Small intestine (tissue), 7 donors: ENCODE data around the gene HRH2. TPM values are rescaled to one million over a fixed set of nuclear protein-coding genes. Genes with fewer than 3 reads are reported as not detected.

Experiments
- DNase-seq, 2 donors: peaks; one replicate each; pipeline versions ENCODE4 v3.0.0 to v3.0.0-alpha.2; 2013
- FAIRE-seq: peaks from 2 replicates; lab custom pipeline; 2012; peaks lifted over from hg19 to GRCh38; lab: Jason Lieb, UNC
- H3K27ac ChIP-seq, 3 donors: one replicate each; pipeline ENCODE4 v1.5.1; 2013; ENCODE audit warnings: low read length in 2 of 3, mild to moderate bottlenecking in 2 of 3, control low read depth in 1 of 3, inconsistent platforms in 1 of 3, low read depth in 1 of 3, moderate library complexity in 1 of 3
- H3K27me3 ChIP-seq, 3 donors: one replicate each; pipeline ENCODE4 v1.6.1; 2013; ENCODE audit warnings: low read length in 3 of 3, inconsistent platforms in 1 of 3; ENCODE audit not compliant: control insufficient read depth in 3 of 3, insufficient read depth in 3 of 3
- H3K36me3 ChIP-seq, 3 donors: one replicate each; pipeline ENCODE4 v1.6.1; 2013; ENCODE audit warnings: low read length in 3 of 3, inconsistent platforms in 1 of 3, low read depth in 1 of 3, mild to moderate bottlenecking in 1 of 3, moderate library complexity in 1 of 3; ENCODE audit not compliant: control insufficient read depth in 3 of 3, insufficient read depth in 2 of 3
- H3K4me1 ChIP-seq, 3 donors: one replicate each; pipeline ENCODE4 v1.6.1; 2013; ENCODE audit warnings: low read length in 2 of 3, inconsistent platforms in 1 of 3, low read depth in 1 of 3, mild to moderate bottlenecking in 1 of 3, moderate library complexity in 1 of 3; ENCODE audit not compliant: control insufficient read depth in 3 of 3, insufficient read depth in 2 of 3
- H3K4me3 ChIP-seq, 3 donors: one replicate each; pipeline ENCODE4 v1.5.1; 2013; ENCODE audit warnings: low read length in 3 of 3, control low read depth in 1 of 3, inconsistent platforms in 1 of 3, low read depth in 1 of 3, mild to moderate bottlenecking in 1 of 3, moderate library complexity in 1 of 3
- H3K9me3 ChIP-seq, 2 donors: one replicate each; pipeline ENCODE4 v1.6.1; 2013; ENCODE audit warnings: low read depth in 1 of 2, low read length in 1 of 2; ENCODE audit not compliant: control insufficient read depth in 2 of 2, insufficient read depth in 1 of 2
- WGBS, 3 donors: extraction: QIAGEN DNeasy Blood & Tissue Kit; methylation state at CpG; one replicate each; pipeline ENCODE4 v1.1.7; 2013; 5-methylcytosine and 5-hydroxymethylcytosine counted together
- polyA plus RNA-seq, 4 donors: library from polyadenylated mRNA; stranded (reverse) in 3 of 4; unstranded in 1 of 4; fragments of 200-250 nt in 3 of 4; fragments of 120-200 nt in 1 of 4; gene quantifications; one replicate each; pipeline versions ENCODE4 v1.2.1 to v1.2.3, GENCODE V29; 2013
- donor health status: healthy with polysubstance abuse.
- donor health status: control.
- donor health status: control.
- donor health status: Bipolar disorder and iron deficiency.
- donor health status: healthy.

Gene HRH2
- polyA plus RNA-seq, 4 donors = 3.3 to 7.2 (median 6.4) TPM

GRCh38 chr5:175738602-175739133, 80.8 kb downstream of the HRH2 start:
- no peak overlapping the region for H3K4me3 ChIP-seq
- no peak overlapping the region for H3K27ac ChIP-seq
- no peak for FAIRE-seq
- no peaks in the 10 kb centered on the region for H3K4me1 ChIP-seq
- WGBS, 3 donors = 61 to 79% (median 62%) methylated on average over 14 of the region's 14 CpGs
- H3K27me3 ChIP-seq = peaks cover 0 to 2% (median 0%) of the 10 kb centered on the region in 3 donors
- no peaks in the 10 kb centered on the region for H3K9me3 ChIP-seq
- no peaks in the 10 kb centered on the region for H3K36me3 ChIP-seq
- no peak for DNase-seq

GRCh38 chr5:175740014-175740413, 82.1 kb downstream of the HRH2 start:
- DNase-seq (no peak), FAIRE-seq (no peak)
- Histone ChIP-seq H3K9me3 (no peaks in the 10 kb centered on the region), H3K27me3 (no peaks in the 10 kb centered on the region), H3K4me1 (no peaks in the 10 kb centered on the region), H3K4me3 (no peak overlapping the region), H3K27ac (no peak overlapping the region), H3K36me3 (no peaks in the 10 kb centered on the region)
- 82 to 91% (median 86%) methylated on average over 5 of the region's 5 CpGs for WGBS, 3 donors

GRCh38 chr5:175741556-175741955, 83.7 kb downstream of the HRH2 start:
- no peaks in the 10 kb centered on the region for H3K4me1 ChIP-seq
- H3K36me3 ChIP-seq = no peaks in the 10 kb centered on the region
- FAIRE-seq (no peak), DNase-seq (no peak)
- H3K9me3 ChIP-seq = no peaks in the 10 kb centered on the region
- H3K27me3 ChIP-seq = no peaks in the 10 kb centered on the region
- WGBS, 3 donors = 39 to 48% (median 41%) methylated on average over 3 of the region's 3 CpGs
- no peak overlapping the region for H3K4me3 ChIP-seq
- no peak overlapping the region for H3K27ac ChIP-seq

- H3K9me3 ChIP-seq = no peaks in the 10 kb centered on the region
- FAIRE-seq (no peak), DNase-seq (no peak)
- H3K27ac ChIP-seq = no peak overlapping the region
- no peak overlapping the region for H3K4me3 ChIP-seq
- H3K36me3 ChIP-seq = no peaks in the 10 kb centered on the region
- 71 to 72% (median 71%) methylated on average over 10 of the region's 10 CpGs for WGBS, 3 donors
- no peaks in the 10 kb centered on the region for H3K4me1 ChIP-seq
- no peaks in the 10 kb centered on the region for H3K27me3 ChIP-seq
Measured at GRCh38 chr5:175742290-175742994, 84.6 kb downstream of the HRH2 start.

GRCh38 chr5:175743676-175744210, 85.9 kb downstream of the HRH2 start:
- DNase-seq = no peak
- H3K27me3 ChIP-seq = no peaks in the 10 kb centered on the region

GRCh38 chr5:175745210-175745609, 87.3 kb downstream of the HRH2 start:
- DNase-seq (no peak), FAIRE-seq (no peak)
- H3K27me3 ChIP-seq = peaks cover 0 to 4% (median 0%) of the 10 kb centered on the region in 3 donors

More at GRCh38 chr5:175743676-175744210, 85.9 kb downstream of the HRH2 start:
- FAIRE-seq = no peak
- no peaks in the 10 kb centered on the region for H3K4me1 ChIP-seq
- H3K36me3 ChIP-seq = no peaks in the 10 kb centered on the region
- no peak overlapping the region for H3K27ac ChIP-seq
- no peaks in the 10 kb centered on the region for H3K9me3 ChIP-seq
- 52 to 68% (median 65%) methylated on average over 1 of the region's 1 CpG for WGBS, 3 donors
- no peak overlapping the region for H3K4me3 ChIP-seq

GRCh38 chr5:175746851-175747250, 89.0 kb downstream of the HRH2 start:
- Histone ChIP-seq H3K9me3 (no peaks in the 10 kb centered on the region), H3K4me3 (no peak overlapping the region), H3K27me3 (peaks cover 0 to 4% (median 3%) of the 10 kb centered on the region in 3 donors), H3K36me3 (no peaks in the 10 kb centered on the region), H3K4me1 (no peaks in the 10 kb centered on the region), H3K27ac (no peak overlapping the region)
- DNase-seq (peak; percentile 21 to 39), FAIRE-seq (no peak)
- 29 to 35% (median 32%) methylated on average over 2 of the region's 2 CpGs for WGBS, 3 donors

More at GRCh38 chr5:175745210-175745609, 87.3 kb downstream of the HRH2 start:
- Histone ChIP-seq H3K4me1 (no peaks in the 10 kb centered on the region), H3K9me3 (no peaks in the 10 kb centered on the region), H3K36me3 (no peaks in the 10 kb centered on the region), H3K27ac (no peak overlapping the region), H3K4me3 (no peak overlapping the region)
- WGBS, 3 donors = 66 to 74% (median 72%) methylated on average over 3 of the region's 3 CpGs

GRCh38 chr5:175747539-175748060, 89.7 kb downstream of the HRH2 start:
- WGBS, 3 donors = 51 to 60% (median 54%) methylated on average over 3 of the region's 3 CpGs
- DNase-seq (no peak), FAIRE-seq (no peak)
- H3K27ac ChIP-seq = no peak overlapping the region
- no peaks in the 10 kb centered on the region for H3K4me1 ChIP-seq
- H3K27me3 ChIP-seq = peaks cover 3 to 7% (median 4%) of the 10 kb centered on the region in 3 donors
- no peaks in the 10 kb centered on the region for H3K9me3 ChIP-seq
- H3K36me3 ChIP-seq = no peaks in the 10 kb centered on the region
- no peak overlapping the region for H3K4me3 ChIP-seq
